Neural progenitor cell (in vitro differentiated cells): ENCODE data around the gene ZNF716.
"Not testable (repeated sequence)": the region's sequence is repeated elsewhere in the genome, so short reads cannot be mapped to it uniquely, and the experiment has no call there.

Experiments
- EZH2 ChIP-seq: fragments of 200-600 bp; sonication (generic); IDR thresholded peaks from 2 replicates; pipeline ENCODE4 v1.6.1; 2017; ENCODE audit warnings: antibody characterized with exemption, mild to moderate bottlenecking, moderate library complexity
- EZH2phosphoT487 ChIP-seq: fragments of 200-600 bp; sonication (generic); IDR thresholded peaks from 2 replicates; pipeline ENCODE4 v1.6.1; 2017; ENCODE audit warnings: antibody characterized with exemption
- TF ChIP-seq, protein P1 (sequence below): fragments of 200-600 bp; sonication (generic); IDR thresholded peaks from 2 replicates; pipeline ENCODE4 v1.5.1; 2017; ENCODE audit warnings: antibody characterized with exemption, mild to moderate bottlenecking

DNA sequence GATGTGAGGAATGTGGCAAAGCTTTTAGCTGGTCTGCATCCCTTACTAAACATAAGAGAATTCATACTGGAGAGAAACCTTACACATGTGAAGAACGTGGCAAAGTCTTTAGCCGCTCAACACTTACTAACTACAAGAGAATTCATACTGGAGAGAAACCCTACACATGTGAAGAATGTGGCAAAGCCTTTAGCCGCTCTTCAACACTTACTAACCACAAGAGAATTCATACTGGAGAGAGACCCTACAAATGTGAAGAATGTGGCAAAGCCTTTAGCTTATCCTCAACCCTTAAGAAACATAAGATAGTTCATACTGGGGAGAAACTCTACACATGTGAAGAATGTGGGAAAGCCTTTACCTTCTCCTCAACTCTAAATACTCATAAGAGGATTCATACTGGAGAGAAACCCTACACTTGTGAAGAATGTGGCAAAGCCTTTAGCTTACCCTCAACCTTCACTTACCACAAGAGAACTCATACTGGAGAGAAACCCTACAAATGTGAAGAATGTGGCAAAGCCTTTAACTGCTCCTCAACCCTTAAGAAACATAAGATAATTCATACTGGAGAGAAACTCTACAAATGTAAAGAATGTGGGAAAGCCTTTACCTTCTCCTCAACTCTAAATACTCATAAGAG lies 19.3 kb downstream of the ZNF716 start:
- TF ChIP-seq, protein P1, sequence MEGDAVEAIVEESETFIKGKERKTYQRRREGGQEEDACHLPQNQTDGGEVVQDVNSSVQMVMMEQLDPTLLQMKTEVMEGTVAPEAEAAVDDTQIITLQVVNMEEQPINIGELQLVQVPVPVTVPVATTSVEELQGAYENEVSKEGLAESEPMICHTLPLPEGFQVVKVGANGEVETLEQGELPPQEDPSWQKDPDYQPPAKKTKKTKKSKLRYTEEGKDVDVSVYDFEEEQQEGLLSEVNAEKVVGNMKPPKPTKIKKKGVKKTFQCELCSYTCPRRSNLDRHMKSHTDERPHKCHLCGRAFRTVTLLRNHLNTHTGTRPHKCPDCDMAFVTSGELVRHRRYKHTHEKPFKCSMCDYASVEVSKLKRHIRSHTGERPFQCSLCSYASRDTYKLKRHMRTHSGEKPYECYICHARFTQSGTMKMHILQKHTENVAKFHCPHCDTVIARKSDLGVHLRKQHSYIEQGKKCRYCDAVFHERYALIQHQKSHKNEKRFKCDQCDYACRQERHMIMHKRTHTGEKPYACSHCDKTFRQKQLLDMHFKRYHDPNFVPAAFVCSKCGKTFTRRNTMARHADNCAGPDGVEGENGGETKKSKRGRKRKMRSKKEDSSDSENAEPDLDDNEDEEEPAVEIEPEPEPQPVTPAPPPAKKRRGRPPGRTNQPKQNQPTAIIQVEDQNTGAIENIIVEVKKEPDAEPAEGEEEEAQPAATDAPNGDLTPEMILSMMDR: not testable (repeated sequence)
- TF ChIP-seq EZH2phosphoT487, EZH2: not testable (repeated sequence)
